Measurements from ENCODE around the gene MIB1. TPM values are rescaled to one million over a fixed set of nuclear protein-coding genes. Genes with fewer than 3 reads are reported as not detected.
A peak's percentile ranks its signal among the peaks of the same experiment; 100 is the strongest.

MIB1 gene
- total RNA-seq, 1 experiment from 2014 or later = 66.7 TPM

DNA sequence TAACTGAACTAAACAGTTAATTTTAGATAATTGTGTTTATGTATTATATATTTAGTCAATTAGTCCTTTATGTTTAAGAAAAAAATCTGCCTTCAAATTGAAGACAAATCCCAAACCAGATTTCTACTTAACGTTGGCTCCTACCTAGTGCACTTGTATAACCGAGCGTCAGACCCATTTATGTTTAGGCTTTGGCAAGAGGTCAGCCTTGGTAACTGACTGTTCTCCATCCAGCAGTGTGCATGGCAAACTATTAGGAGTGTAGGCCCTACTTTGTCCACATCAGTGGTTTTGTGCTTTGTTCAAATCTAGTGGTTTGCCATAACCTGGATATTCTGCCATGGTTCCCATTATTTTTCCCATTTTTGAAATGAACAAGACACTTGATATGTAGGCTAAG, 114.8 kb downstream of the MIB1 start:
- in situ Hi-C loops (cut with HindIII; ENCODE audit: low sequenced_read_pairs) = no loop called here
- DNase-seq (ENCODE audit: low spot score) = no peak

DNA sequence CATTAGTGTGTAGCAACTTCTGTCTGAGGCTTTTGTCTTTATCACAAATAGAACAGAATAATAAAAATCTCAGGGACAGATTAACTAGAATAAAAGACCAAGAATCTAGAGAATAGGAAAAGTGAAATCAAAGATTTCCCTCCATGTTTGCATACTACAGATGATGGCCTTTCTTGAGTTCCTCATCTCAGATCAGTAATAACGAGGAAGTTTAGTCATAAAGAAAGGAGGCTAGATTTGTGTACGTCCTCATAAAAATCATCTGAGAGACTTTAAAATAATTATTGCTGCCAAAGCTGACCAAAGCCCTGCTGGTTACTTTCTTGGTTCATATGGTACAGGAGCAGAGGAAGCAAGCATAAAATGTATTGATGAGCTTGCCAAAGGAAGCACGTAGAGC, 117.3 kb downstream of the MIB1 start:
- DNase-seq (ENCODE audit: low spot score) = no peak
- in situ Hi-C loops (cut with HindIII; ENCODE audit: low sequenced_read_pairs) = no loop called here

DNA sequence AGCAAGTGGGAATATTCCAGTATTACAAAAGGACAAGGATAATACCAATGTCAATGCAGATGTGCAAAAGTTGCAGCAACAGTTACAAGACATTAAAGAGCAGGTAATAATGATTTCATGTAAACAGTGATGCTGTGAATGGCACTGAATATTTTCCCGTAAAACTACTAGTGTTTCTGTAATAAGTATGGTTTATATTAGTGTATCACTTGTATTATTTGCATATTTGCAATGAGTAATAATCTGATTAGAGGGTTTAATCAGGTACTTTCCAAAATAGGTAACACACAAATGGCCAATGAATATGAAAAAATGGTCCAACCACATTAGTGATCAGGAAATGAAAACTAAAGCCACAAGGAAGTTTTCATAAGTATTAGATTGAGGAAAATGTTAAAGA, 118.0 kb downstream of the MIB1 start:
- in situ Hi-C loops (cut with HindIII; ENCODE audit: low sequenced_read_pairs) = no loop called here
- DNase-seq (ENCODE audit: low spot score) = no peak

DNA sequence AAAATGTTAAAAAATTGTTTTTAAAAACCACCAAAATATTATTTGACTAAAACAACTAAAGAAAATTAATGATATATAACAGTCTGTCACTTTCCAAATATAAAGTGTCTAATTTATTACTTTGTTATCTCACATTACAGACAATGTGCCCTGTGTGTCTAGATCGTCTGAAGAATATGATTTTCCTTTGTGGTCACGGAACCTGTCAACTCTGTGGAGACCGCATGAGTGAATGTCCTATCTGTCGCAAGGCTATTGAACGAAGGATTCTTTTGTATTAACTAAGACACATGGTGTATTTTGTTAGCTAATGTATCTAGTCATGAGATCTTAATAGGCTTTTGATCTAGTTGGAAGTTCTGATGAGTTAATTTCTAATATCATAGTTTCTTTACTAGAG, 123.8 kb downstream of the MIB1 start:
- in situ Hi-C loops (cut with HindIII; ENCODE audit: low sequenced_read_pairs) = no loop called here
- DNase-seq (ENCODE audit: low spot score) = no peak

- DNase-seq (ENCODE audit: low spot score) = no peak
Measured at GRCh38 chr18:21865043-21865442, 124.5 kb downstream of the MIB1 start.

GRCh38 chr18:21868770-21869169, 128.2 kb downstream of the MIB1 start:
- in situ Hi-C loops (cut with HindIII; ENCODE audit: low sequenced_read_pairs) = no loop called here

More at GRCh38 chr18:21865043-21865442, 124.5 kb downstream of the MIB1 start:
- in situ Hi-C loops (cut with HindIII; ENCODE audit: low sequenced_read_pairs) = no loop called here

DNA sequence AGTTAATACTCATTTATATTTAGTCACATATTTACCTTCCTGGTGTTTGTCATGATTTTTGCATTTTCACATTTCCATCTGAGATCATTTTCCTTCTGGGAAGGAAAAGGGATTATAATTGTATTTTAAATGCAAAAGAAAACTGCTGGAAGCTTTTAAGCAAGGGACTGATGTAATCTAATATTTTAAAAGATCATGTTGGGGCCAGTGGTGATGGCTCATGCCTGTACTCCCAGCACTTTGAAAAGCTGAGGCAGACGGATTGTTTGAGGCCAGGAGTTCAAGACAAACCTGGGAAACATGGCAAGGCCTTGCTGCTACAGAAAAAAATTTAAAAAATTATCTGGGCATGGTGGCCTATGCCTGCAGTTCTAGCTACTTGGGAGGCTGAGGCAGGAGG, 149.0 kb downstream of the MIB1 start:
- in situ Hi-C loops (cut with HindIII; ENCODE audit: low sequenced_read_pairs) = no loop called here
- no peak for DNase-seq (ENCODE audit: low spot score)

More at GRCh38 chr18:21868770-21869169, 128.2 kb downstream of the MIB1 start:
- no peak for DNase-seq (ENCODE audit: low spot score)

- DNase-seq (ENCODE audit: low spot score) = no peak
- in situ Hi-C loops (cut with HindIII; ENCODE audit: low sequenced_read_pairs) = no loop called here
Measured at GRCh38 chr18:21894619-21895367, 154.2 kb downstream of the MIB1 start.

- in situ Hi-C loops (cut with HindIII; ENCODE audit: low sequenced_read_pairs) = no loop called here
- no peak for DNase-seq (ENCODE audit: low spot score)
Measured at GRCh38 chr18:21896732-21897336, 156.2 kb downstream of the MIB1 start.

- in situ Hi-C loops (cut with HindIII; ENCODE audit: low sequenced_read_pairs) = no loop called here
- DNase-seq (ENCODE audit: low spot score) = peak; percentile 20
Measured at GRCh38 chr18:21897811-21898210, 157.2 kb downstream of the MIB1 start.

DNA sequence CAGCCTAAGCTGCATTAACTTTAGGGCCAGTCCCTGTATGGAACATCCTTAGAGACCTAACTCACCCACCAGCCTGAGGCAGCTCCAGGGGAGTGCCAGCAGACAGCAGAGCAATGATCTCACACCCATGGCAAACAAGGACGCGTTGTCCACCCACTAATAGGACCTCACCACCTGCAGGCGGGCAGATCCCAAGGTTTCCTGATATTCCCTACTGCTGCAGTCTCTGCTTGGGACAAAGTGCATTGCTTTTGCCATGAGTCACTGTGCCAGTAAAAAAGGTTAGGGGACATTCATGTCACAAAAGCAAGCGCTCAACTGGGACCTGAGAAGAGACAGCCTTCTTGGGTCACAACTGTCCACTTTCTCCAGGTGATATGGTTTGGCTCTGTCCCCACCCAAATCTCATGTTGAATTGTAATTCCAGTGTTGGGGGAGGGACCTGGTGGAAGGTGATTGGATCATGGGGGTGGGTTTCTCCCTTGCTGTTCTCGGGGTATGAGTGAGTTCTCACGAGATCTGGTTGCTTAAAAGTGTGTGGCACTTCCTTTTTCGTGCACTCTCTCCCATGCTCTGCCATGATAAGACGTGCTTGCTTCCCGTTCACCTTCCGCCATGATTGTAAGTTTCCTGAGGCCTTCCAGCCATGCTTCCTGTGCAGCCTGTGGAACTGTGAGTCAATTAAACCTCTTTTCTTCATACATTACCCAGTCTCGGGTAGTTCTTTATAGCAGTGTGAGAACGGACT, 160.2 kb downstream of the MIB1 start:
- no peak for DNase-seq (ENCODE audit: low spot score)

GRCh38 chr18:21901423-21901945, 160.9 kb downstream of the MIB1 start:
- in situ Hi-C loops (cut with HindIII; ENCODE audit: low sequenced_read_pairs) = no loop called here
- no peak for DNase-seq (ENCODE audit: low spot score)

More for the DNA sequence above, 160.2 kb downstream of the MIB1 start:
- in situ Hi-C loops (cut with HindIII; ENCODE audit: low sequenced_read_pairs) = no loop called here

DNA sequence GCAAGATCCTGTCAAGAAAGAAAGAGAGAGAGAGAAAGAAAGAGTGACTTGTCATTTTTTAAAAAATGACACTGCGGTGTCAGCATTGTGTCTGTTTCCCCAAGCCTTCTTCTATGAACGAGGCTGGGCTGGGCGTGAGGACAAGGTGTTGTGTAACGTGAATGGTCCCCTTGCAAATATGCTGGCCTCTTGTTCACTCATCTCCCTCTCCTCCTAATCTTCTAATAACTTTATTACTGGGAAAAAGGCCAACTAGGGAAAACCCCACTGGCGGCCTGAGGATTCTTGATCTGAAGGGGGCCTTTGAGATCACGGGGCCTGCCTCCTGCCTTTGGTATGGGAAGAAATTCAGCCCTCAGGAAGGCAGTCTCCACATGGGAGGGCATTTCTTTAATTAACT, 163.1 kb downstream of the MIB1 start:
- in situ Hi-C loops (cut with HindIII; ENCODE audit: low sequenced_read_pairs) = no loop called here
- DNase-seq (ENCODE audit: low spot score) = no peak

DNA sequence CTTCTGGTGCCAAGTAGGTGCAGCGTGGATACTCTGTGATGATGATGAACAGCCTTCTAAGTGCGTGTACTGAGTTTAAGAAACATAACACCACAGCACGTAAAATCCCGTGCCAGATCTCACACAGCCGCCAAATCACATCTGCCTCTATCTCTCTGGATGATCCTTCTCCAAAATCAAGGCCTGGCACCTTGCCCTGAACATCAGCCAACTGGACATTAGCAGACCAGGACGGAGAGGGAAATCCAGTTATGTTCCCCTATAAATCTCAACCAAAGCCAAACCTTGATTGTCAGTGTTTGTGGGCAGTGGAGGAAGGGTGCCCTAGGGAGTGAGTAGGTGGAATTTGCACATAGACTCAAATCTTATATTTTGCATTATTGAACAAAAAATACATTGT, 164.3 kb downstream of the MIB1 start:
- no peak for DNase-seq (ENCODE audit: low spot score)
- in situ Hi-C loops (cut with HindIII; ENCODE audit: low sequenced_read_pairs) = no loop called here

- DNase-seq (ENCODE audit: low spot score) = no peak
- in situ Hi-C loops (cut with HindIII; ENCODE audit: low sequenced_read_pairs) = no loop called here
Measured at GRCh38 chr18:21907451-21907850, 166.9 kb downstream of the MIB1 start.

GRCh38 chr18:21908711-21909110, 168.1 kb downstream of the MIB1 start:
- no peak for DNase-seq (ENCODE audit: low spot score)
- in situ Hi-C loops (cut with HindIII; ENCODE audit: low sequenced_read_pairs) = no loop called here

DNA sequence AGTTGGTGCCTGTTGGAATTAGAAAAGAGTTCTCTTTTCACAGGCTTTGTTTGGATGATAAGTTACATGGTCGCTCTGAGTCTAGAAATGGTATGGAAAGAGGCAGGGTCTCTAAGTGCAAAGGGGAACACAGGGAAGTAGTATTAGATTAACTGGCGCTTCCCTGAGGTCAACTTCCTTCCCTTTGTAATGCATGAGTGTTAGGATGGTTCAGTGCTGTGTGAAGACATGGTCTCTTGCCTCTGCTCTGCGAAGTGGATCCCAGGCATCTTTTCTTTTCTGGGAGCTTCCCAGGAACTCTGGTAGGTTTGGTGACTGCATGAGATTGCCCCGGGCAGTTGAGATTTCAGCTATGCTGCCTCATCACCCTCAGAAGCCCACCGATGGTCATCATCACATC, 170.3 kb downstream of the MIB1 start:
- in situ Hi-C loops (cut with HindIII; ENCODE audit: low sequenced_read_pairs) = no loop called here
- no peak for DNase-seq (ENCODE audit: low spot score)

GRCh38 chr18:21911551-21911950, 171.0 kb downstream of the MIB1 start:
- in situ Hi-C loops (cut with HindIII; ENCODE audit: low sequenced_read_pairs) = no loop called here
- DNase-seq (ENCODE audit: low spot score) = no peak

DNA sequence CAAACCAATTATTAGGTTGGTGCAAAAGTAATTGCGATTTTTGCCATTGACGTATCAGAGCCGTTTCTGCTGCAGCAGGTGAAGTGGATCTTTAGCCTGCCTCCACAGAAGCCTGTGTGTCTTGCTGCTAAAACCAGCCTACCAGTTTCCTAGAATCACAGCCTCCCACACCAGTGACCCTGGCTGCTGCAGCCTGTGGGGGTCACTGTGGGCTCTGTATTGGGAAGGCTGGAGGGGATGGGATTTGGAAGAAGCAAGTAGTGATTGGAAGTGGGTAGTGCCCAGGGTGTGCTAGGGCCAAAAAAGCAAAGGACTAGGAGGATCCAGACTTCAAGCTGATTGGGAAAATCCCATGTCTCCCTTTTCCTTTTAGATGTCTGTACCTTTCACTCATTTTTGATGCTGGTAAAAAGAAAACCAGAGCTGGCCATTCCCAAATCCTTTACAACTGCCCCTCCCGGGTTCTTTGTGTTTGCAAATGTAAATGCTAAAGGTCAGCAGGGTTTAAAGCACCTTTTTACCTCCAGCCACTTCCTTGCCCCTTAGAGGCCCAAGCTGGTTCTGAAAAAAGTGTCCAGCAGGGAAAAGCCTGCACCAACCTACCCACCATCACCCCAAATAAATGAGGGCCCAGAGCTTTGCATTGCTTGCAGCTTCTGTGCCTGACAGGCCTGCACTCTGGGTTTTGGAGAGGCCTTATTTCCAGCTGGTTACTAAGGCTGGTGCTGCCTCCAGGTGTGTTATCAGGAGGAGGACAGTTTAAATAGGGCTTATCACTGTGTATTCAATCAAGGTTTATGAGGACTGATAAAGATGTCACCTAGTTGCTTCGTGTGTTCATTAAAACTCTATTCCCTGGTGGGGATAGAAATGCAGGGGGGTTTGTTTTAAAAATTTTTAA, 172.0 kb downstream of the MIB1 start:
- no peak for DNase-seq (ENCODE audit: low spot score)
- in situ Hi-C loops (cut with HindIII; ENCODE audit: low sequenced_read_pairs) = no loop called here
